Sigmoid colon (tissue), 7 donors: Measurements from ENCODE around the gene MAN2A2. TPM values are rescaled to one million over a fixed set of nuclear protein-coding genes. Genes with fewer than 3 reads are reported as not detected.

Experiments used
- DNase-seq: peaks from one replicate; pipeline ENCODE4 v3.0.0-alpha.2; 2019
- H3K27ac ChIP-seq, 4 donors: fragments of 200-600 bp; sonication (generic); one replicate each; pipeline ENCODE4 v1.5.1; 2016 to 2019; ENCODE audit warnings: mild to moderate bottlenecking in 1 of 4
- H3K27me3 ChIP-seq, 3 donors: fragments of 200-600 bp; sonication (generic); one replicate each; pipeline ENCODE4 v1.5.1; 2019; ENCODE audit warnings: mild to moderate bottlenecking in 1 of 3
- H3K36me3 ChIP-seq, 4 donors: fragments of 200-600 bp; sonication (generic); one replicate each; pipeline ENCODE4 v1.5.1; 2016 to 2019
- H3K4me1 ChIP-seq, 4 donors: fragments of 200-600 bp; sonication (generic); one replicate each; pipeline ENCODE4 v1.5.1; 2017 to 2019
- H3K4me3 ChIP-seq, 4 donors: fragments of 200-600 bp; sonication (generic); one replicate each; pipeline ENCODE4 v1.5.1; 2017 to 2019; ENCODE audit warnings: mild to moderate bottlenecking in 2 of 4, moderate library complexity in 1 of 4
- H3K9me3 ChIP-seq, 4 donors: fragments of 200-600 bp in 3 of 4; sonication (generic) in 3 of 4; one replicate each; pipeline versions ENCODE4 v1.5.1 to v1.6.1; 2013 to 2019
- CTCF ChIP-seq, 4 experiments: fragments of 450-650 bp in 3 of 4; fragments of 200-600 bp in 1 of 4; IDR thresholded peaks; one replicate each; pipeline ENCODE4 v1.5.1; 2016 to 2019; ENCODE audit warnings: antibody characterized with exemption in 4 of 4, mild to moderate bottlenecking in 3 of 4, moderate library complexity in 2 of 4
- EP300 ChIP-seq, 4 donors: sonication (generic); formaldehyde crosslinking; IDR thresholded peaks; one replicate each; pipeline ENCODE4 v1.6.1; 2017; ENCODE audit warnings: antibody characterized with exemption in 4 of 4
- POLR2A ChIP-seq, 2 donors: fragments of 450-650 bp; IDR thresholded peaks; one replicate each; pipeline ENCODE4 v1.6.1; 2016; ENCODE audit warnings: antibody characterized with exemption in 2 of 2, mild to moderate bottlenecking in 2 of 2, moderate library complexity in 2 of 2
- POLR2AphosphoS5 ChIP-seq, 4 donors: sonication (generic); formaldehyde crosslinking; IDR thresholded peaks; one replicate each; pipeline ENCODE4 v1.6.1; 2017; ENCODE audit warnings: antibody characterized with exemption in 4 of 4
- WGBS, 2 donors: extraction: QIAGEN DNeasy Blood & Tissue Kit; methylation state at CpG; one replicate each; pipeline ENCODE4 v1.1.7; 2013; 5-methylcytosine and 5-hydroxymethylcytosine counted together
- intact Hi-C: fragments of 100-400 bp; cut with DNase I; formaldehyde crosslinking; loops from one replicate; pipeline ENCODE4 v1.15.1; 2023
- polyA plus RNA-seq, 3 donors: library from polyadenylated mRNA; stranded (reverse); fragments of 200-250 nt; gene quantifications; one replicate each; pipeline ENCODE4 v1.2.3, GENCODE V29; 2013
- total RNA-seq, 4 donors: library from RNA; depleted of rRNA; stranded (reverse); fragments of >200 nt; gene quantifications; one replicate each; pipeline ENCODE4 v1.1.0, GENCODE V29; 2016
- donor health status: healthy with polysubstance abuse.
- donor health status: Bipolar disorder and iron deficiency.
- donor health status: healthy.

Gene MAN2A2
- total and polyA plus RNA-seq, 7 donors: 3.7 to 57.6 (median 31.0) TPM

DNA sequence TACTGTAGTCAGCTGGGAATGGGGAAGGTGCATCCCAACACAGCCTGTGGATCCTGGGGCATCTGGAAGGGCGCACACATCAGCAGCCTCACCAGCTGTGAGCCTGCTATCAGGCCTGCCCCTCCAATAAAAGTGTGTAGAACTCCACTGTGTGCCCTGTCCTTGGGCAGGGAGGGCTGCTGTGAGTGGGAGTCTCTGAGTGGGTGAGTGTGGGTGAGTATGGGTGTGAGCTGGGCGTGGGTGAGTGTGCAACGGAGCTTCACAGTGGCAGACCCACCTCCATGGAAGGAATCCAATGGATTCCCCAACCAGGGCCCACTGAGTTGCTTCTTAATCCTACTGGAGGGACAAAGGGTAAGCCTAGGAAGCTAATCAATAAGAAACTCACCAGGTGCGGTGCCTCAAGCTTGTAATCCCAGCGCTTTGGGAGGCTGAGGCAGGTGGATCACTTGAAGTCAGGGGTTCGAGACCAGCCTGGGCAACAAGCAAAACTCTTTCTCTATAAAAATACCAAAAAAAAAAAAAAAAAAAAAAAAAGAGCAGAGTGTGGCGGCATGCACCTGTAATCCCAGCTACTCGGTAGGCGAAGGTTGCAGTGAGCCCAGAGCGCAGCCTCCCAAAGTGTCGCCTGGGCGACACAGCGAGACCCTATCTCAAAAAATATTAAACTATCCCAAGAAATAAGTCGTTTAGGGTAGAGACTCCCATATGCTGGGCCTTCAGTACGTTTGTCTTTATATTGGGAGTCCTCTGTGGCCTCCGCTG is 51.0 kb downstream of the MAN2A2 start:
- H3K4me1 ChIP-seq: peaks cover 0 to 39% (median 34%) of the 10 kb centered on the region in 4 donors
- DNase-seq: no peak
- H3K36me3 ChIP-seq: peaks cover 7 to 48% (median 33%) of the 10 kb centered on the region in 4 donors
- intact Hi-C loops: loop anchor here (2.0 kb wide), 1 partner anchor 97 kb away; no protein-coding TSS in a partner anchor
- H3K9me3 ChIP-seq: no peaks in the 10 kb centered on the region
- WGBS, 2 donors: 72 to 77% methylated on average over 16 of the region's 16 CpGs
- no peak for TF ChIP-seq EP300 (IDR thresholded peaks at IDR 0.05)
- peak overlapping the region in 3 of 4 donors; percentile 87 to 93 (median 90) for H3K4me3 ChIP-seq
- no peaks in the 10 kb centered on the region for H3K27me3 ChIP-seq
- H3K27ac ChIP-seq: peak overlapping the region; percentile 95 to 99 (median 96)

GRCh38 chr15:90954712-90955623 is 51.9 kb downstream of the MAN2A2 start, which contains the start of gene RCCD1:
Gene RCCD1, plus strand, starts transcription at chr15:90954884. Its CDS starts 1,851 bp downstream, at chr15:90956735.
- H3K27me3 ChIP-seq: no peaks in the 10 kb centered on the region
- intact Hi-C loops: loop anchor here (2.0 to 5.0 kb wide), 2 partner anchors 96 to 317 kb away; no protein-coding TSS in a partner anchor
- H3K36me3 ChIP-seq: peaks cover 7 to 40% (median 25%) of the 10 kb centered on the region in 4 donors
- H3K27ac ChIP-seq: peak within 1 kb of the TSS; percentile 95 to 99 (median 96)
- TF ChIP-seq POLR2A (IDR thresholded peaks at IDR 0.05) (peak; percentile 17 to 36), POLR2AphosphoS5 (IDR thresholded peaks at IDR 0.05) (peak; percentile 63 to 87 (median 85)), EP300 (IDR thresholded peaks at IDR 0.05) (no peak)
- H3K4me1 ChIP-seq: peaks cover 0 to 48% (median 41%) of the 10 kb centered on the region in 4 donors
- peak; percentile 99 for DNase-seq
- peak within 1 kb of the TSS; percentile 81 to 93 (median 88) for H3K4me3 ChIP-seq
- H3K9me3 ChIP-seq: no peaks in the 10 kb centered on the region
- 1 to 2% methylated on average over 69 of the region's 69 CpGs for WGBS, 2 donors

GRCh38 chr15:90955624-90956273 is 52.6 kb downstream of the MAN2A2 start:
- WGBS, 2 donors: 18 to 63% methylated on average over 20 of the region's 20 CpGs
- Histone ChIP-seq H3K9me3 (no peaks in the 10 kb centered on the region), H3K27me3 (no peaks in the 10 kb centered on the region), H3K27ac (peak overlapping the region in 2 of 4 donors; percentile 81 to 95), H3K36me3 (peaks cover 7 to 32% (median 23%) of the 10 kb centered on the region in 4 donors), H3K4me1 (peaks cover 0 to 55% (median 49%) of the 10 kb centered on the region in 4 donors), H3K4me3 (peak overlapping the region in 3 of 4 donors; percentile 87 to 93 (median 90))
- no peak for TF ChIP-seq CTCF (IDR thresholded peaks at IDR 0.05)
- TF ChIP-seq EP300 (IDR thresholded peaks at IDR 0.05): no peak
- intact Hi-C loops: loop anchor here (2.0 to 5.0 kb wide), 3 partner anchors 39 to 317 kb away; partner anchors contain the start of gene PRC1
- DNase-seq: no peak

GRCh38 chr15:90956274-90957030 is 53.4 kb downstream of the MAN2A2 start:
- peak; percentile 87 for DNase-seq

More at GRCh38 chr15:90956274-90957030, 53.4 kb downstream of the MAN2A2 start:
- H3K4me3 ChIP-seq: peak overlapping the region; percentile 50 to 77 (median 62)
- peak overlapping the region; percentile 78 to 86 (median 81) for H3K27ac ChIP-seq
- peaks cover 8 to 31% (median 23%) of the 10 kb centered on the region in 4 donors for H3K36me3 ChIP-seq
- H3K4me1 ChIP-seq: peaks cover 0 to 56% (median 49%) of the 10 kb centered on the region in 4 donors
- no peaks in the 10 kb centered on the region for H3K9me3 ChIP-seq
- 6 to 18% methylated on average over 56 of the region's 56 CpGs for WGBS, 2 donors
- H3K27me3 ChIP-seq: no peaks in the 10 kb centered on the region
- intact Hi-C loops: loop anchor here (2.0 to 5.0 kb wide), 2 partner anchors 38 to 316 kb away; partner anchors contain the start of gene PRC1
- TF ChIP-seq POLR2AphosphoS5 (IDR thresholded peaks at IDR 0.05) (peak in 1 of 4 donors; percentile 21), EP300 (IDR thresholded peaks at IDR 0.05) (no peak), CTCF (IDR thresholded peaks at IDR 0.05) (peak; percentile 71 to 99 (median 82)), POLR2A (IDR thresholded peaks at IDR 0.05) (no peak)
